Measurements from ENCODE around the gene SEC16A.
A peak's percentile ranks its signal among the peaks of the same experiment; 100 is the strongest.

Gene SEC16A, protein sequence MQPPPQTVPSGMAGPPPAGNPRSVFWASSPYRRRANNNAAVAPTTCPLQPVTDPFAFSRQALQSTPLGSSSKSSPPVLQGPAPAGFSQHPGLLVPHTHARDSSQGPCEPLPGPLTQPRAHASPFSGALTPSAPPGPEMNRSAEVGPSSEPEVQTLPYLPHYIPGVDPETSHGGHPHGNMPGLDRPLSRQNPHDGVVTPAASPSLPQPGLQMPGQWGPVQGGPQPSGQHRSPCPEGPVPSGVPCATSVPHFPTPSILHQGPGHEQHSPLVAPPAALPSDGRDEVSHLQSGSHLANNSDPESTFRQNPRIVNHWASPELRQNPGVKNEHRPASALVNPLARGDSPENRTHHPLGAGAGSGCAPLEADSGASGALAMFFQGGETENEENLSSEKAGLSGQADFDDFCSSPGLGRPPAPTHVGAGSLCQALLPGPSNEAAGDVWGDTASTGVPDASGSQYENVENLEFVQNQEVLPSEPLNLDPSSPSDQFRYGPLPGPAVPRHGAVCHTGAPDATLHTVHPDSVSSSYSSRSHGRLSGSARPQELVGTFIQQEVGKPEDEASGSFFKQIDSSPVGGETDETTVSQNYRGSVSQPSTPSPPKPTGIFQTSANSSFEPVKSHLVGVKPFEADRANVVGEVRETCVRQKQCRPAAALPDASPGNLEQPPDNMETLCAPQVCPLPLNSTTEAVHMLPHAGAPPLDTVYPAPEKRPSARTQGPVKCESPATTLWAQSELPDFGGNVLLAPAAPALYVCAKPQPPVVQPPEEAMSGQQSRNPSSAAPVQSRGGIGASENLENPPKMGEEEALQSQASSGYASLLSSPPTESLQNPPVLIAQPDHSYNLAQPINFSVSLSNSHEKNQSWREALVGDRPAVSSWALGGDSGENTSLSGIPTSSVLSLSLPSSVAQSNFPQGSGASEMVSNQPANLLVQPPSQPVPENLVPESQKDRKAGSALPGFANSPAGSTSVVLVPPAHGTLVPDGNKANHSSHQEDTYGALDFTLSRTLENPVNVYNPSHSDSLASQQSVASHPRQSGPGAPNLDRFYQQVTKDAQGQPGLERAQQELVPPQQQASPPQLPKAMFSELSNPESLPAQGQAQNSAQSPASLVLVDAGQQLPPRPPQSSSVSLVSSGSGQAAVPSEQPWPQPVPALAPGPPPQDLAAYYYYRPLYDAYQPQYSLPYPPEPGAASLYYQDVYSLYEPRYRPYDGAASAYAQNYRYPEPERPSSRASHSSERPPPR (N-terminal part only)

DNA sequence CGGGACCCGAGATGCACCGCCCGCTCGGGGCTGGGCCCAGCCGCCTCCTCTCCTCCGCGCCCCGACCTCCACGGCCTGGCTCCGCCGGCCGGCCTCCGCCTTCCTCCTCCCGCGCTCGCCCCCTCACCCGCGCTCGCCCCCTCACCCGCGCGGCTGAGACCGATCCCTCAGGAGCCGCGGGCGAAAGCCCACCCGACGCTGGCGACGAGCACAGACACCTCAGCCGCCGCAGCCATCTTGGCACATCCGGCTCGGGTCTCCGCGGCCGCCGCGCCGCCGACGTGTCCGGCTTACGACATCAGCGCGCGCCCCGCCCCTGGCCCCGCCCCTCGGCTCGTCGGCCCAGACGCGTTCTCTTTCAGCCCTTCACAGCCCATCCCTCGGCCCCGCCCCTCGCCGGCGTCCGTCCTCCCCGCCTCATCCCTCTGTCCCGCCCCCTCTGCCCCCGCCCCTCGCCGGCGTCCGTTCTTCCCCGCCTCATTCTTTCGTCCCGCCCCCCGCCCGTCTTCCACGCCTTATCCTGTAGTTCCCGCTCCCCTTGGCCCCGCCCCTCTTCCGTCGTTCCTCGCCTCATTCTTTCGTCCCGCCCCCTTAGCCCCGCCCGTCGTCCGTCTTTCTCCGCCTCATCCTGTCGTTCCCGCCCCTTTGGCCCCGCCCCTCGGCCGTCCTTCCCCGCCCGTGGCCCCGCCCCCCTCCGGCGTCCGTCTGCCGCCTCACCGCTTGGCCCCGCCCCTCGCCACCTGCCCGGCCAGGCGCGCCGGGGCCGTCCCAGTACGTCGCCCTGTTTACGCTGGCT, at the start of gene SEC16A:
Gene SEC16A (minus strand): TSS at position 248 of the 796 bp plus-strand sequence. CDS start 5,425 bp downstream, outside the sequence.
- peak; percentile 90 to 100 (median 100) for DNase-seq

DNA sequence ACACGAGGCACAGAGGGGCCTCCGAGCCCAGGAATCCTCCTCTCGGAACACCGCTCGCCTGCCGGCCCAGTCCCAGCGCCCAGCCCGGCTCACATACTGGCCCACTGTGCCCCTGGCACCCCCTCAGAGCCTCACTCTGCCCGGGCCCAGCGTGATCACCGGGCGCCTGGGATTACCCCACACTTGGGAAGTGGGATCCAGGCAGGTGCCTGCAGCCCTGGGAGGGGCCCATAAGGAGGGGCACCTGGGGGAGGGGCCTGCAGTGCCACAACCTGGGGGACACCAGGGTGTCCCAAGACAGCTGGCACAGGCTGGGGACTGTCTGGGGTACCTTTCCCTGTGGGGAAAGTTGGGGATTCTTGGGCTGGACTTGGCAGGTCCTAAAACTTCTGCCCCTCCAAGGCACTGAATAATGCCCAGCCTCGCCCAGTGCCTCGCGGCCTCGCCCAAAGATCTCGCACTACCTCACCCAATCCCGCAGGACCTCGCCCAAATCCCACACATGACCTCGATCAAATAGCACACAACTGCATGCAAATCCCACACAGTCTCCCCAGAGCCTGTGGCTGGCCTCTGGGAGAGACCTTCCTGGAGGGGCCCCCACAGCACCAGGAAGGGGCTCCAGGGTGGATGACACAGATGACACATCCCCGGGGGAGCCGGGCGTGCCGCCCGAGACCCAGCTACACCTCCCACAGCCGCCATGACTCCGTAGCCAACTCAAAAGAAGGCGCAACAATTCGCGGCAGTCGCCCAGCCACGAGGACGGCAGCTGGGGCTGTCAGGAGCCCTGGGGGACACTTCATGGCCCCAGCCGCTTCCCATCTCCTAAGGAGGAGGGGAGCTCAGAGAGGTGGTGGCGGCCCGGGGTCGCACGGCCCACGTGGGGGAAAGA, 49.3 kb upstream of the SEC16A start:
- no peak for DNase-seq

DNA sequence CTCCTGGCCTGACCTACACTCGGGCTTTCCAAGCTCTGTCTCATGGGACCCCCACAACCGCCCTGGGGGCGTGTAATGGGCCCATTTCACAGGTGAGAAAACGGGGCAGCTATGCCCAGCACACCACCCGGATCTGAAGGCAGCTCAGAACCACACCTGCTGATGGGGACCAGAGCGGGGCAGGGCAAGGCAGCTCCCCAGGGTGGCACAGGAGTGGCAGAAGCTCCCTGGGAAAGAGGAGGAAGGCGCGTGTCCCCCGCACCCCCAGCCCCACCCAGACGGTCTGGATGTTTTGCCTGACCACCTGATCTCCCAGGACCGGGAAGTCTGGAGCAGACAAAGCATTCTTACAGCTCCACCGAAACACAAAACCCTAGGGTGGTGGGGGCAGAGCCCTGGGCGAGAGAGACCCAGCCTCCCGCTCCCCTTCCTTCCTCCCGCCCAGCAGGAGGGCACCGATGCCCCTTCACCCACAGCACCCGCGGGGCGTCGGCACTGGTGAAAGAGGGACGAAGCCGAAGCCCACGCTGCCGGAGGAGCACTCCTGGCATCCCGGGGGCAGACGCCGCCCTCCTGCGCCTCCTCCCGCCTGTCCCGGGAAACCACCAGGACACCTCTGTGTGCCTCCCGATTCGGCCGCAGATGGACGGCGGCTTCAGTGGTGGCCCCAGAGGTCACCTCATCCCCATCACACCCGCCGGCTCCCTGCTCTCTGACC, 48.5 kb upstream of the SEC16A start:
- DNase-seq: no peak

DNA sequence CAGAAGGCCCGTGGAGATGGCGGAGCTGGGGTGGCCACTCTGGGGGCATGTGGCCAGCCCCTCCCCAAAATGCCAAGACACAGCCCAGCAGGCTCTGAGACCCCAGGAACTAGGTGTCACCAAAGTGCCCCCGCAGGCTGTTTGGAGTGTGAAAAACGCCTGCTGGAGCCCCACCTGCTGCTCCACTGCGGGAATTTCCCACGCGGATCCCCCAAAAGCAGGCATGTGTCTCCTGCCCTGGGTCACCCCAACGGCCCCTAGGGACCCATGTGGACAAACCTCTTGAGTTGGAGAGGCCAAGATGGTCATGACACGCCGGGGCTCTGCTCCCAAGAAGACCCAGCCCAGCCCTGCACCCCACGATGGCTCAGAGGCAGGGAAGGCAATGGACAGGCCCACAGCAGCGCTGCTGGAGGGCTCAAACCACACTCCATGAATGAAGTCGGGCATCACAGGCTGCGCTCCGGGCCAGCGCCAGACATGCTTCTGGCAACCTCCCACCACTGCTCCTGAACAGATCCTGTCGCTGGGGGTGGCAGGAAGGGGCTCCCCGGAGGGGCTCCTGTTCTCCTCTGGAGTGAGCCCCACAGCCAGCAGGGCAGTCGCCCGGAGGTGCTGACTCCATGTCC, 47.7 kb upstream of the SEC16A start:
- DNase-seq: peak in 7 of 56 donors; percentile 23 to 37 (median 27)

DNA sequence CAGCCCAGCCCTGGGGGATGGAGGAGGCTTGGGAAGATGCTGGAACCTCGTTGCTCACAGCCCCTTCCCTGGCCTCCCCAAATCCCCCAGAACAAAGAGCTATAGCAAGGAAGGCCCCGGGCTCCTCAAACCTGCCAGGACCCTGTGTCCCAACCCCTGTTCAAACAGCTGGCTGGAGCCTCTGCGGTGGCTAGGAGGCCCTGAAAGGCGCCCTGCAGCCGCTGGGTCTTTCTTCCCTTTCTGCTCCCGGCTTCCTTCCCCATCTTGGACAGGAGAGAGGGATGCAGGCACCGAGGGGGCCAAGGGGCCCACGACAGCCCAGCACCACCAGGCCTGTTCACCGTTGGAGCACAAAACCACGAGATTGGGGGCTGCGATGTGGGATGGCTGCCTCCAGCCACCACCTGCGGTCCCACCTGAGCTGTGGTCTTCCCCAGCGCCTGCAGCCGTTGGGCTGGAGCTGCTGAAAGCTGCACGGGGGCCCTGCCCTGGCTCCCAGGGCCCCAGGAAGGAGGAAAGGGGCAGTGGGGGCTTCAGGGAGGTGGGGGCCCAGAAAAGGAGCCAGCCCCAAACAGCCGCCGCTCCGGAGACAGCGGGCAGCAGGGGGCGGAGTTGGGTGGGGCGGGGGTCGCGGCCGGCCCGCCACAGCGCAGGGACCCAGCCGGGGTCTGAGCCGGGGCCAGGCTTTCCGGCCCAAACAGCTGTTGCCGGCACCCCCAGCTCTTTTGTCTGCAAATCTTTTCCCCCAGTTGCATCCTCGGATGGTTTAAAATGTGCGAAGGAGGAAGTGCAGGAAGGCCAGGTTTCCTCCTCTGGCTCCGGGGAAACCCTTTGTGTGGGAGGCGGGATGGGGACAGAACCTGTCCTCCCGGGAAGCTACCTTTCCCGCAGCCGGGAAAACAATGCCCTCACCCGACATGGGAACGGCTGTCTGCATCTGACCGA, 46.9 kb upstream of the SEC16A start:
- DNase-seq: no peak

DNA sequence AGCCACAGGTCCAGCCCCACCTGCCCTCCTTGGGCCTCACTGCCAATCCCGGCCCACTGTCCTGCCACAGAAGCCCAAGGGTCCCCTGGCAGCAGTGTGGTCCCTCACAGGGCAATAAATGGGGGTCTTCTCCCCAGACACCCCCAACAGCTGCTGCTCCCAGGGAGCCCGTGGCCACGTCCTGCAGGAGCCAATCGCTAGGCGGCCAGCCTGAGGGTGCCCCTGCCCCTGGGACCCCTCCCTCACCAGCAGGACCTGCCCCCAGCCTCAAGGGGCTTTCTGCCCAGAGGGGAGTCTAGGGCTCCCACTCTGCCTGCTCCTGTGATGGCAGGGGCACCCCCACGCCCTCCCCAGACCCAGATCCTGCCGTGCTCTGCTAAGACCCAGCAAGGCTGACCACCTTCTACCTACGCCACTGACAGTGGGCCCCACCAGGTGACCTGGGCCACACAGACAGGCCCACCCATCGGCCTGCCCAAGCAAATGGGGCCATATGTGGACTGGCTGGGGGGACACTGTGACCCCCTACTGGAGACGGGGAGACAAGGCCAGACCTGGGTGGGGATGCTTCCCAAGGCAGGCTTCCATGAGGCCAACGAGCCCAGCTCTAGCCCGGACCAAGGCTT, 46.0 kb upstream of the SEC16A start:
- DNase-seq: no peak

DNA sequence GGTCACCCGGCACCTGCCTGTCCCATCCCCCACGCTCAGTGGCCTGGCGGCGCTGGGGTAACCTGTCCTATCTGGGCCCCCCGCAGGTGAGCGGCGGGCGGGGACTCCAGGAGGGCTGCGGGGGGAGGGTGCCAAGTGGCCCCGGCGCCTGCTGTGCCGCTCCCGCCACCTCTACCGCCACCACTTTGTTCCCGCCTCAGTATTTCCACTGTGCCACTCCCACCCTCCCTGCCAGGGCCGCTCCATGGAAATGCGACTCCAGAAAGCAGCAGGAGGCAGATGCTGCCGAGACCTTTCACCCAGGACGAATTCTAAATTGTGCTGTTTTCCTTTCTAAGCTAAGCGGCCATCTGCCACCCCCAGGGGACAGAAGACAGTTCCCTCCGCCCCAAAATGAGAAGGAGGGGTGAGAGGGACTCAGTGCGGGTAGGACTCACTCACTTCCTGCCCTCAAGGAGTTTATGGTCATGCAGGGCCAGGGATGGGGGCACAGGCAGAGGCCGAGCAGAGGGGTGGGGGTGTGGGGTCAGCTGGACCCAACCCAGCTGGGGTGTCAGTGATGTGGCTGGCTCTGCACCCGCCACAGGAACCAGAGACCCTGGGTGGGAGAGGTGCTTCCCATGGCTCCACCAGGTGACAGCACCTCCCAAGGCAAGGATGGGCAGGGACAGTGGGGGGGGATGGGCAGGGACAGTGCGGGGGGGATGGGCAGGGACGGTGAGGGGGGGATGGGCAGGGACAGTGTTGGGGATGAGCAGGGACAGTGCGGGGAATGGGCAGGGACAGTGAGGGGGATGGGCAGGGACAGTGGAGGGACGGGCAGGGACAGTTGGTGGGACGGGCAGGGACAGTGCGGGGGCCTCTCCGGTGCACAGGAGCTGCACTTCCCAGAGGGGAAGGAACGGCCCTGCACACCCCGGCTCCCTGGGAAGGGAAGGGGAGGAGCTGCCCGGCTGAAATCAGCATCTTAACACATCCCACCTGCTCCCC, 45.2 kb upstream of the SEC16A start:
- peak in 2 of 56 donors; percentile 28 to 33 for DNase-seq

DNA sequence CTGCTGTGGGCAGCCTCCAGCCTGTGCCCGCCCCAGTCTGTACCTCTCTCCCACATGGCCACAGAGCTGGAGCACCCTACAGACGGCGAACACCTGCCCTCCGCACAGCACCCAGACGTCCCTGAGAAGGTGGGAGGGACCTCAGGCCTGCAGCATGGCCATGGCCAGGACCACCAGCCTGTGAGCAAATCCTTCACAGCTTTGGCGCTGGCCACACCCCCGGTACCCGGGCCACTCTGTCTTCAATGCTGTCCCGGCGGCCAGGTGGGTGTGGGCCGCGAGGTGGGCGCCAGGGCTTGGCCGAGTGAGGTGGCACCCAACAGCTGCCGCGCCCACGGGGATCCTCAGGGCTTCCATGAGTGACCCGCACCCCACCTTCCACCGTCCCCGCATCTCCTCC, 44.3 kb upstream of the SEC16A start:
- DNase-seq: no peak

DNA sequence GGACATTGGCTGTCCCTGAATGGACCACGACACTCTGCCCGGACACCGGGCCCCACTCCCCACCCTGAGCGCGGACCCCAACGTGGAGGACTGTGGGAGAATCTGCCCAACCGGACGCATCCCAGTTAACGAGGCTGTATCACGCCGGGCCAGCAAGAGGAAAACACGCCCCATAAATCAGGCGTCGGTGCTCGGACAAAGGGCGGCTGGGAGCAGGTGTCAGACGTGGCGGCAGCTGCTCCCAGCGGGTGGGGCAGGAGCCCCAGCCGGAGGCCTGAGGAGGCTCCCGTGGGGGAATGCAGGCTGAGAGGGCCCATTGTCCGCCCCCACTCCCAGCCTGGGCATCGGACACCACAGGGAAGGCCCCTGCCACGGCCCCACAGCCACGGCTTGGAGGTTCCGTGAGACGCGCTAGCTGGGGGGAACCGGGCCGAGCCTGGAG, 43.8 kb upstream of the SEC16A start:
- peak in 50 of 56 donors; percentile 43 to 92 (median 74) for DNase-seq

DNA sequence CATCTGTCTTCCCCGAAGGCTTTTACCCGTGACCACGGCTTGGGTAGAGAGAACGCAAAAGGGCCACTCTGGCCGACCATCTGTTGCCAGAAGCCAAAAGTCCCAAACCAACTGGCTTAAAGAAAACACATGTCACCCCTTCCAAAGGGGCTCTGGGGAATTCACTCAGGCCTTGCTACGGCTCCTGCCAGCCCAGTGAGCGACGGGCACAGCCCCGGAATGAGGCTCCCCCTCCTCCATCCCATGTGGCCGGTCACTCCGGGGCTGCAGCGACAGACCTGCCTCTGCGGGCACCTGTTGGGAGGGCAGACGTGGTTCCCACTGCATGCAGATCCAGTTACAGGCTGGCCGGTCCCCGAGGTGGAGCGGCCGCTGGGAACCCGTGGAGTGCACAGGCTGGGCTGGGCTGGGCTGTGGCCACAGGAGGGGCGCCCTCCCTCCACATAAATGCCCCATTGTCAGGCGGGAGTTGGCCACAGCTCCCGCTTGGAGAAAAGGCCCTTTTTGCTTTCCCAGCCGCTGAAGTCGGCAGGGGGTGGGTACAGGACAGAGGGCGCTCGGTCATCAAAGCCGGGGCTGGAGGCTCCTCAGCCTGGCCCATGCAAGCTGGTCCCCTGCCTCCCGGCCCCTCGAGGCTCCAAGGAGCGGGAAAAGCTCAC, 43.1 kb upstream of the SEC16A start:
- peak; percentile 51 to 97 (median 88) for DNase-seq

DNA sequence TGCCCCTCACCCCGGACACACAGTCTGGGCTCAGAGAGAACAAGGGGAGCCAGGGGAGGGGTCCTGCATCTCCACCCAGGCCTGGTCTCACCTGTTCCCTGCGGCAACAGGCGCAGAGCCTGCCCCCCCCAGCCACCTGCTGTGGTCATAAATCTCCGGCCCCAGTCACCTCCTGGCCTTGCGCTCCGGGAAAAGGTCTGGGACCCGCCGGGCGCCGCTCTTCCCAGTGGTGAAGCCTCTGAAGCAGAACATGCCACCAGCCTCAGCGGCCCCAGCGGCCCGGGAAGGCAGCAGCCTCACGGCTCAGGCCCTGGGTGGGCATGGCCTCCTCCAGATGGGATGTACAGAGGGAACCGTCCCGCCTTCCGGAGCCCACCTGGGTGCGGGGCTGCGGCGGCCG, 42.4 kb upstream of the SEC16A start:
- DNase-seq: no peak

DNA sequence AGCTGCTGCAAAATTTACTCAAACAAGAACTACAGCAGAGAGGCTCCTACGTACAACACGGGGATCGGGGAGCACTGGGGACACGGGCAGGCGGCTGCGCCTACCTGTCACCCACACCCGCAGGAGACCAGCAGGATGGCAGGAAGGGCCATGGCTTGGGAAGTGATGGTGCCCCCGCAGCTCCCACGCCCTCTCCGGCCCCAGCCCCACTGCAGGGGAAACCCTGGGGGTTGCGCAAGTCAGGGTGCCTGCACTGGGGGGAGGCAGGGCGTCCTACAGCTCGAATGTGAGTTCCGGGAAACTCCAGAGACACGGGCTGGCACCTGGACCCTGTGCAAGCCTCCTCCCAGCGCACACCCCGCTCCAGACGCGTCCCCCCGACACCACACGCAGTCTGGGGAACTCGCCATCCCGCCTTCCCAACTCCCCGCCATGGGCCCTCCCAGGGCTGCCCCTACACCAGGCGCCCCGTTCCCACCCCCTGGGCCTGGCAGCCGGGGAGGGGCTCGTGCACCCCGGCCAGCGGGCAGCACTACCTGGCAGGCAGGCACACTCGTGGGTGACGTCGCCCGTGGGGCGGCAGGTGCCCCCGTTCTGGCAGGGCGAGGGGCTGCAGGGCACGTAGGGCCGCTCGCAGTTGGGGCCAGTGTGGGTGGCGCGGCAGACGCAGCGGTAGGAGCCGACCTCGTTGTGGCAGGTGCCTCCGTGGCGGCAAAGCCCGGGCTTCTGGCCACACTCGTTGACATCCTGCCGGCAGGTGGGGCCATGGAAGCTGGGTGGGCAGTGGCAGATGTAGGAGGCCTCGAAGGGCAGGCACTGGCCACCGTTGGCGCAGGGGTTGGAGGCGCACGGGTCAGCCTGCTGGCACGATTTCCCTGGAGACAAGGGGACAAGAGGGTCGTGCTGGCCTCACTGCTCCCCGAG, 39.7 kb upstream of the SEC16A start:
- no peak for DNase-seq

DNA sequence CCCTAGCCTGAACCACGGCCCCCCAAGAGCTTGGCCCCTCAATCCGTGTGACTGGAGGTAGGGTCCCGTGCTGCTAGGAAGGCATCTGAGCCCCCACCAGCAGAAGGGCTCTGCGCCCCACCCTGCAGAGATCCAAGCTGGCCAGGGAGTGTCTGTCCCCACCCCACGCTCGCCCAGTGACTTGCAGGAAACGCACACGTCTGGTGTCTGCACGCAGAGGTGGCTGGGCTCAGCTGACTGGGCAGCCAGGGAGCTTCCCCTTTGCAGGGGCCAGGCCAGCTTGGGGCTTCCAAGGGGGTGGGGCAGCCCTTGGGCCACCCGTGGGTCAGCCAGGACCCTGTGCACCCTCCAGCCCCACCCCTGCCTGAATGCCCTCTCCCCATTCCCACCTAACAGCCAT, 38.7 kb upstream of the SEC16A start:
- DNase-seq: peak in 3 of 56 donors; percentile 24 to 38 (median 34)

Measured in amygdala (tissue), 56 donors.